Central memory CD8-positive, alpha-beta T cell (primary cell): ENCODE results near the gene NRGN.
A peak's percentile ranks its signal among the peaks of the same experiment; 100 is the strongest.
"Not testable (repeated sequence)": the region's sequence is repeated elsewhere in the genome, so short reads cannot be mapped to it uniquely, and the experiment has no call there.

Source experiments
- ATAC-seq: fragments of 150-1000 bp; cut with Tn5 transposase; replicated peaks from 2 replicates; pipeline ENCODE4 v1.10.0; 2022; ENCODE audit warnings: mild to moderate bottlenecking, moderate FRiP score, moderate number of reproducible peaks; ENCODE audit not compliant: poor library complexity, severe bottlenecking; ENCODE audit errors: extremely low read depth
- DNase-seq, 2 donors: peaks; one replicate each; pipeline ENCODE4 v3.0.0; 2021; ENCODE audit warnings: low spot score in 2 of 2
- H3K27ac Mint-ChIP-seq: one replicate; pipeline ENCODE4 v1.8.0; 2022; ENCODE audit warnings: low read depth, mild to moderate bottlenecking, moderate library complexity, mixed read lengths
- H3K27me3 Mint-ChIP-seq: one replicate; pipeline ENCODE4 v1.8.0; 2022; ENCODE audit warnings: mixed read lengths
- H3K36me3 Mint-ChIP-seq: one replicate; pipeline ENCODE4 v1.8.0; 2022; ENCODE audit warnings: mild to moderate bottlenecking, moderate library complexity, mixed read lengths; ENCODE audit not compliant: insufficient read depth
- H3K4me1 Mint-ChIP-seq: one replicate; pipeline ENCODE4 v1.8.0; 2022; ENCODE audit warnings: mixed read lengths
- H3K4me3 Mint-ChIP-seq: one replicate; pipeline ENCODE4 v1.8.0; 2022; ENCODE audit warnings: mild to moderate bottlenecking, moderate library complexity, mixed read lengths
- H3K9me3 Mint-ChIP-seq: one replicate; pipeline ENCODE4 v1.8.0; 2022; ENCODE audit warnings: mixed read lengths

The NRGN gene

DNA sequence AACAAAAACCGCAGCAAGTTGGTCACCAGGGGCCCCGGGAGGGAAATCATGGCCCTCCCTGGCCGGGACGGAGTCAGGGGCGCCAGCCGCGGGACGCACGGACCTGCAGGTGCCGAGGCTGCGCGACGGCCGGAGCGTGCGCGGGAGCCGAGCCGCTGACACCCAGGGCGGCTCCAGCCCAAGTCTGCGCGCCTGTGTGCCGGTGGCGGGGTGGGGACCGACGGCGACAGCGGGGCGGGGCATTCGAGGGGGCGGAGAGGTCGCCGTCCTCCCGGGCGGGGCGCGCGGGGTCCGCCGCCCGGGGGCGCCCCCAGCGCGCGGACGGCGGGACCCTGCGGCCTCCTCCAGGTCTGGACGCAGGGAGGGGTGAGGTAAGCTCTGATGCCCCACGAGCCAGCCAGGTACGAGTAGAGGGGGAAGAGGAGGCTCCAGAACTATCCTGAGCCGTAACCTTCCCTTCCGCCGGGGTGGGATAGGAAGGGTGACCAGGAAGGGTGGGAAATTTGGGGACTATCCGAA lies 22.4 kb downstream of the NRGN start, which contains the start of gene ESAM:
TSS of gene ESAM (minus strand) at position 186 of the 519 bp plus-strand sequence. CDS start at position 50, 136 bp downstream.
- Mint-ChIP-seq H3K9me3 (no peaks in the 10 kb centered on the region), H3K4me1 (peaks cover 18% of the 10 kb centered on the region), H3K4me3 (peak within 1 kb of the TSS; percentile 88), H3K27me3 (peaks cover 56% of the 10 kb centered on the region), H3K27ac (peak within 1 kb of the TSS; percentile 75), H3K36me3 (peaks cover 14% of the 10 kb centered on the region)
- no peak for DNase-seq
- ATAC-seq, result peak; percentile 73

DNA sequence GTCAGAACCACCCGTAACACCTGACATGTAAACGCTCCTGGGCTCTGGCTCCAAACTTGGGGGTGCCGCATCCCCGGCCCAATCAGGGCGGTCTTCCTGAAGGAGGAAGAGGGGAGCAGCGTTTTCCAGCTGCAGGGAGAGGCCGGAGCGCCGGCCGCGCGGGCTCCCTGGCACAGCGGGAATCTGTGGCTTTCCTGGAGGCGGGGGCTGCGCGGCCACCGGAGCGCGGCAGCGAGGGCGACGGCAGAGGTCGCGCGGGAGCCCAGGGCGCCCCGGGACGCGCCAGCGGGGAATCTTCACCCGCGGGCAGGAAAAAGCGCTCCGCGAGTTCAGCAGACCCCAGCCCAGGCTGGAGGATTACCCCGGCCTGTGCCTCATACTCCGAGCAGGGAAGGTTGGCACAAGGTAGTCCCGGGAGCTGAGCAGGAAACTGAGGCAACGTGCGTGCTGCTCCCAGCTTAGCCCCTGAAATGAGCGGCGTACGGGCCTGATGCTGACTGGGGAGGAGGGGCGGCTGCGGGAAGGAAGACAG lies 22.9 kb downstream of the NRGN start:
- peaks cover 51% of the 10 kb centered on the region for H3K27me3 Mint-ChIP-seq
- H3K9me3 Mint-ChIP-seq, result no peaks in the 10 kb centered on the region
- peak overlapping the region; percentile 75 for H3K27ac Mint-ChIP-seq
- peaks cover 15% of the 10 kb centered on the region for H3K36me3 Mint-ChIP-seq
- H3K4me3 Mint-ChIP-seq, result peak overlapping the region; percentile 88
- DNase-seq, result no peak
- ATAC-seq, result peak; percentile 17
- H3K4me1 Mint-ChIP-seq, result peaks cover 18% of the 10 kb centered on the region

DNA sequence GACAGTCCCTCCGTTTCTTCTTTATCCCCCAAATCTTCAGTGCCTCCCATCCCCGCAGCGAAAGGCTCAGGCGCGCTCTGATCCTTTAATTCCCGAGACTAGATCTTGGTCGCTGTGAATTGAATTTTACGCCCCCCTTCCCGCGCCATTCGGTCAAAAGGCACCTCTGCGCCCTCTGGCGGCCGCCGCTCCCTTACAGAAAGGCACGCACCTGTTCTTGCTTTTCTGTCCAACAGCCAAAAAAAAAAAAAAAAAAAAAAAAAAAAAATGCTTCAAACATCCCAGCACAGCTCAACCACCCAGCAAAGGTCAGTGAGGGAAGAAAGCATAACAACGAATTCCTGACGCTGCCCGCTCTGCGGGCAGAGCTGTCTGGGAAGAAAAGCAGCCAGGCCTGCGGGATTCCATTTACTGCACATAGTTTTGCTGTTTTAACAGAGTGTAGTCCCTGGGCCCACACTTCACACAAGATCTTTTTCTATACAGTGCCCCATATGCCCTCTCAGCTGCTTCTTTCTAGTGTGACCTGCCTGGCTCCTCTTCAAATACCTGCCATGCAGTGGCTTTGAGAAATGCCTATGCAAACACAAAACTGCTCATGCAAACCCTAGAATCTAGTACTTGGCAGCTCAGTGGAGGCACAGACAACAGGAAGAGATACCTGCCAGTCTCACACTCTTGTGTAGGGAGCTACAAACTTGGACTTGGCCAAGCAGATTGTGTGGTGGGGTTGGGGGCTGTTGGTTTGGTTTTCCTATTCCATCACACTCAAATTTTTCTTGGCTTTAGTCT lies 23.6 kb downstream of the NRGN start:
- Mint-ChIP-seq H3K27me3 (peaks cover 45% of the 10 kb centered on the region), H3K4me3 (peak overlapping the region; percentile 88), H3K36me3 (peaks cover 17% of the 10 kb centered on the region), H3K27ac (peak overlapping the region; percentile 75), H3K9me3 (no peaks in the 10 kb centered on the region), H3K4me1 (peaks cover 18% of the 10 kb centered on the region)
- peak; percentile 73 to 79 for DNase-seq
- peak; percentile 34 for ATAC-seq

GRCh38 chr11:124766156-124766555 lies 26.4 kb downstream of the NRGN start:
- Mint-ChIP-seq H3K4me1 (peaks cover 17% of the 10 kb centered on the region), H3K27ac (no peak overlapping the region), H3K9me3 (no peaks in the 10 kb centered on the region), H3K4me3 (no peak overlapping the region), H3K36me3 (peaks cover 28% of the 10 kb centered on the region), H3K27me3 (peaks cover 17% of the 10 kb centered on the region)
- ATAC-seq (no peak), DNase-seq (no peak)

- Mint-ChIP-seq H3K4me1 (no peaks in the 10 kb centered on the region), H3K27me3 (no peaks in the 10 kb centered on the region), H3K4me3 (no peak overlapping the region), H3K9me3 (no peaks in the 10 kb centered on the region), H3K36me3 (peaks cover 34% of the 10 kb centered on the region), H3K27ac (no peak overlapping the region)
- DNase-seq (no peak), ATAC-seq (no peak)
These were observed 29.2 kb downstream of the NRGN start for GRCh38 chr11:124768914-124769313.

GRCh38 chr11:124769806-124770774 lies 30.3 kb downstream of the NRGN start:
- no peak for DNase-seq
- peaks cover 32% of the 10 kb centered on the region for H3K36me3 Mint-ChIP-seq
- no peaks in the 10 kb centered on the region for H3K9me3 Mint-ChIP-seq
- ATAC-seq, result no peak
- H3K4me3 Mint-ChIP-seq, result no peak overlapping the region
- H3K4me1 Mint-ChIP-seq, result peaks cover 5% of the 10 kb centered on the region
- no peak overlapping the region for H3K27ac Mint-ChIP-seq
- H3K27me3 Mint-ChIP-seq, result no peaks in the 10 kb centered on the region

DNA sequence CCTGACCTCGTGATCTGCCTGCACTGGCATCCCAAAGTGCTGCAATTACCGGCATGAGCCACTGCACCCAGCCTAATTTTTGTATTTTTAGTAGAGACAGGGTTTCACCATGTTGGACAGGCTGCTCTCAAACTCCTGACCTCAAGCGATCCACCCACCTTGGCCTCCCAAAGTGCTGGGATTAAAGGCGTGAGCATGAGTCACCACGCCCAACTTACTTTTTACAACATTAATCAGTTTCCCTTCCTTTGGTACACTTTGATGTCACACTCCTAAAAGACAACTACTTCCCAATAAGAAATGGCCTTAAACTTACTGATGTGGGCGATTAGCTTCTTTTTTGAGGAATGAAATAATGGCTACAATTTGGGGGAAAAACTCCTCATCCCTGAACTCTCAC lies 31.2 kb downstream of the NRGN start:
- Mint-ChIP-seq H3K36me3 (peaks cover 30% of the 10 kb centered on the region), H3K4me1 (peaks cover 11% of the 10 kb centered on the region)
- not testable (repeated sequence) for H3K27ac Mint-ChIP-seq, H3K27me3 Mint-ChIP-seq, ATAC-seq, DNase-seq, H3K4me3 Mint-ChIP-seq, H3K9me3 Mint-ChIP-seq

GRCh38 chr11:124776865-124777645 lies 37.3 kb downstream of the NRGN start:
- Mint-ChIP-seq H3K4me3 (no peak overlapping the region), H3K27ac (no peak overlapping the region), H3K9me3 (no peaks in the 10 kb centered on the region), H3K4me1 (peaks cover 28% of the 10 kb centered on the region), H3K27me3 (no peaks in the 10 kb centered on the region), H3K36me3 (peaks cover 9% of the 10 kb centered on the region)
- no peak for DNase-seq
- peak; percentile 36 for ATAC-seq

GRCh38 chr11:124778281-124778680 lies 38.5 kb downstream of the NRGN start:
- no peak for ATAC-seq

GRCh38 chr11:124779568-124779967 lies 39.8 kb downstream of the NRGN start:
- peaks cover 27% of the 10 kb centered on the region for H3K4me1 Mint-ChIP-seq

More at GRCh38 chr11:124778281-124778680, 38.5 kb downstream of the NRGN start:
- Mint-ChIP-seq H3K4me1 (peaks cover 28% of the 10 kb centered on the region), H3K27ac (no peak overlapping the region), H3K27me3 (no peaks in the 10 kb centered on the region), H3K36me3 (peaks cover 4% of the 10 kb centered on the region), H3K4me3 (no peak overlapping the region), H3K9me3 (no peaks in the 10 kb centered on the region)
- DNase-seq, result no peak

DNA sequence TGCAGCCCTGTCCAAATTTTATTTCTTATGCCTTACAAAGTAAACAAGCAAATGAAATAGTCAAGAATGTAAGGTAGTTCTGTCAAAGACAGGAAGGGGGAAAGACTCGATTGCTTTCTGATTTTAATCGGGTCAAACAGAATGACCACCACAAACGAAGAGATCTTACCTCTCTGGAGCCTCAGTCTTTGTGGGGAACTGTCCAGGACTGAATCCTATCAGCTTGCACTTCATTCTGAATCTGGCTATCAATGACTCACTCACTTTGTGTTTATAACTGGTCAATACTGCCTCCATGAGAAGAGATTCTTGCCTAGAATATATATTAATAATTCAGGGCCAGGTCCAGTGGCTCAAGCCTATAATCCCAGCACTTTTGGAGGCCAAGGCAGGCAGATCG lies 43.3 kb downstream of the NRGN start:
- Mint-ChIP-seq H3K9me3 (no peaks in the 10 kb centered on the region), H3K27me3 (no peaks in the 10 kb centered on the region), H3K36me3 (no peaks in the 10 kb centered on the region), H3K27ac (no peak overlapping the region), H3K4me3 (no peak overlapping the region), H3K4me1 (no peaks in the 10 kb centered on the region)
- no peak for ATAC-seq
- DNase-seq, result no peak

More at GRCh38 chr11:124779568-124779967, 39.8 kb downstream of the NRGN start:
- Mint-ChIP-seq H3K27ac (no peak overlapping the region), H3K27me3 (no peaks in the 10 kb centered on the region), H3K36me3 (peaks cover 2% of the 10 kb centered on the region), H3K4me3 (no peak overlapping the region), H3K9me3 (no peaks in the 10 kb centered on the region)
- ATAC-seq (no peak), DNase-seq (no peak)
